Subcutaneous adipose tissue (tissue), 4 donors: ENCODE results near the gene TRIO. TPM values are rescaled to one million over a fixed set of nuclear protein-coding genes. Genes with fewer than 3 reads are reported as not detected.

Experiments
- total RNA-seq, 4 donors: library from RNA; depleted of rRNA; stranded (reverse); fragments of >200 nt; gene quantifications; one replicate each; pipeline ENCODE4 v1.1.0, GENCODE V29; 2016
- TF ChIP-seq, protein P1 (sequence below): fragments of 450-650 bp; IDR thresholded peaks from one replicate; pipeline ENCODE4 v1.5.1; 2016; ENCODE audit warnings: low read depth, mild to moderate bottlenecking, control low read depth, antibody characterized with exemption, moderate library complexity

TRIO gene
- total RNA-seq, 4 donors from 2014 or later, result 193 to 238 (median 212) TPM

DNA sequence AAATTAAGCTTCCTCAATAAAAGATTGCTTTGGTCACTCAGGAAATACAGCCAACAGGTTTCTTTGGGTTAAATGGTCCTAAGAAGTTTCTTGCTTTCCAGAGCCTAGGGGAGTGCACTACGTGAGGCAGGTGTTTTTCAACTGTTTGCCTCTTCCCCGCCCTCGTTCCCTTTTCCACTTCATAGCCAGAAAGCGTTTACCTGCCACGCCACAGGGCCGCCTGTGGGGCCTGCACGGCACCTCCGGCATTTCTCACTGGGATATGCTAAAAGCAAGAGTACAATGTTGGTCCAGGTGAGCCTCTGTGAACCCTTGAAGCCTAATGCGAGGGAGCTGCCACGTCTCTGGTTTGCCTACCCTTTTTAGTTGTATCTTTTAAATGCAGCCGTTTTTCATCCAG is 270.9 kb downstream of the TRIO start:
- TF ChIP-seq, protein P1, sequence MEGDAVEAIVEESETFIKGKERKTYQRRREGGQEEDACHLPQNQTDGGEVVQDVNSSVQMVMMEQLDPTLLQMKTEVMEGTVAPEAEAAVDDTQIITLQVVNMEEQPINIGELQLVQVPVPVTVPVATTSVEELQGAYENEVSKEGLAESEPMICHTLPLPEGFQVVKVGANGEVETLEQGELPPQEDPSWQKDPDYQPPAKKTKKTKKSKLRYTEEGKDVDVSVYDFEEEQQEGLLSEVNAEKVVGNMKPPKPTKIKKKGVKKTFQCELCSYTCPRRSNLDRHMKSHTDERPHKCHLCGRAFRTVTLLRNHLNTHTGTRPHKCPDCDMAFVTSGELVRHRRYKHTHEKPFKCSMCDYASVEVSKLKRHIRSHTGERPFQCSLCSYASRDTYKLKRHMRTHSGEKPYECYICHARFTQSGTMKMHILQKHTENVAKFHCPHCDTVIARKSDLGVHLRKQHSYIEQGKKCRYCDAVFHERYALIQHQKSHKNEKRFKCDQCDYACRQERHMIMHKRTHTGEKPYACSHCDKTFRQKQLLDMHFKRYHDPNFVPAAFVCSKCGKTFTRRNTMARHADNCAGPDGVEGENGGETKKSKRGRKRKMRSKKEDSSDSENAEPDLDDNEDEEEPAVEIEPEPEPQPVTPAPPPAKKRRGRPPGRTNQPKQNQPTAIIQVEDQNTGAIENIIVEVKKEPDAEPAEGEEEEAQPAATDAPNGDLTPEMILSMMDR, result no peak

DNA sequence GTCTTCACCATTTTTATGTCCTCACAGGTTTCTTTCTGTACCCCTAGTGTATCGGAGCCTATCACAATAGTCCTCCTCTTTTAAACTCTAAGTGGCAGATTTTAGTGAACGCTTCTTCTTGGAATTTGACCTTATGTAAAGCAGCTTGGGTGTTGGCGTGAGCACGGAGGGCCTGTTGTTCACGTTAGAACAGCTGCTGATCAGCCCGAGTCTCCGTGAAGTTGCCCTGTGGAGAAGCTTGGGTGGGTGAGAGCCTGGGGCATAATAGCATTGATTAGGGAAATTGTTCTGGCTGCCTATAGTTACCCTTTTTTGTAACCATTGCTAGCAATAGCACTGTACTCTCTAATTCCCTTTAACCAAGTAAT is 271.5 kb downstream of the TRIO start:
- TF ChIP-seq, protein P1, result no peak

DNA sequence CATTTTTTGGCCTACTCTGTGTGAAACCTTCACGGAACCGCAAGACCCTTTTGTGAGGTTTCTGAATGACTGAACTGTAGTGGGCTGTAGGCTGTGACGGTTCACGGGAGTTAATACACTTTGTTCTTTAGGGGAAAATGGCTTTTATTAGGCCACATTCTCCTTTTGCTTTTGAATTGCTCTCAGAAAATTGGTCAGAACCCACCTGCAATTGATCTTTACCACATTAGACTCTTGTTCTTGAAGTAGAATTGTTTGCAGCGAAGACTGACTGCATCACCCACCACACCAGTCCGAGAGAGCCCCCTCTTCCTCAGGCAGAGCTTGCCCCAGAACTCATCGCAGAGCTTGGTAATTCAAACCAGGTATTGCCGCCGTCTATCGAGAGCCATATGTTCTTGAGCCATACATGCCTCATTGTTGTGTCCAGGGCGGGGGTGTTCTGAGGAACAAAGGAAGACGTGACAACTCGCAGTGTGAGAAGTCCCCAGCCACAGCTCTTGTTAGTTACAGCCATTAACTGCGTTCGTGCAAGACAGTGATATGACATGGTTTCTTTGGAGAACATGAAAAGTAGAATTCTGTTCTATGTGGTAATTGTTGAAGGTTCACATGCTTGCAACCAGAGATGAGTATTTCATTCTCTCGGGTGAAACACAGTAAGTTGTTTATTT is 272.0 kb downstream of the TRIO start:
- TF ChIP-seq, protein P1, result no peak

DNA sequence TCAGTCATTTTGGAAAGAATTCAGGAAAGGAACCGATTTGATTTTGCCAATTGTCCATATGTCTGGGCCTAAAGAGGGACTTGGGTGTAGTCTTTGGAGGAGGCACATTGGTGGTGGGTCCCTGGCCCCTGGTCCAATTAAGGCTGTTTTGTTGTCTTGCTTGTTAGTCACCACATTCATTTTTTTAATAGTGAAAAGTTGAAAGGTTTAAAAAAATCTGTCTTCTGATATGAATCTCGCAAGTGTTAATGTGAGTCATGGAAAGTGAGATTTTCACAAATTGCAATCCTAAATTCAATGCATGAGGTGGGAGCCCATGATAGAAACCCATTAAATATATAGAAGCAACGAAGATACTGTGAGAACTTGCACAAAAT is 272.5 kb downstream of the TRIO start:
- TF ChIP-seq, protein P1, result no peak

DNA sequence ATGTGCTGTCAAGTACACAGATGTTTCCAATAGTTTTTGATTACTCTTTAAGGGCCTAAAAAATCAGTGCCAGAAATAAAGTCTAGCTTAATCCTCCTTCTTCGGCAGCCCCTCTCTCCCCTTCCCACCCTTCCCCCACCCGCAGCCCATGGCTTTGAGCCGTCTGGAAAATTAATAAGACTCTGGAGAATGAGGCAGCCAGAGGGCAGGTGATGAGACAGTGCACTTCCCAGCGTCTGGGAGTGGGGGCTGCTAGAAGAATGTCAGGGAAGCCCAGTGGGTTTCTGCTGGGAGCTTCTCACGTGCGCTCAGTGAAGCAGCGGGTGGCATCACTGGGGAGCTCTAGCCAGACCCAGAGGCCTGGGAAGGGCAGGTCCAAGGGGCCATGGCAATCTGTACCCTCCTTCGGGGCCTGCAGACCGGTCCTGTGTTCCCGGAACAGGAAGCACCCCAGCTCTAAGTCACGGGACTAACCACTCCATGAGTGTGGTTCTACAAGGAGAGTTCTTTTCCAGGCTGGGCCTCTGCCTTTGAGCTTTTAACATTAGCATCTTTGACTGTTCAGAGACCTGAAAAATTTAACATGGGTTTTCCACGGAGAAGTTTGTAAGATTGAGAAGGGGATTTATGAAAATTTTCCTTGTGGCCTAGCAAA is 273.6 kb downstream of the TRIO start:
- TF ChIP-seq, protein P1, result no peak

DNA sequence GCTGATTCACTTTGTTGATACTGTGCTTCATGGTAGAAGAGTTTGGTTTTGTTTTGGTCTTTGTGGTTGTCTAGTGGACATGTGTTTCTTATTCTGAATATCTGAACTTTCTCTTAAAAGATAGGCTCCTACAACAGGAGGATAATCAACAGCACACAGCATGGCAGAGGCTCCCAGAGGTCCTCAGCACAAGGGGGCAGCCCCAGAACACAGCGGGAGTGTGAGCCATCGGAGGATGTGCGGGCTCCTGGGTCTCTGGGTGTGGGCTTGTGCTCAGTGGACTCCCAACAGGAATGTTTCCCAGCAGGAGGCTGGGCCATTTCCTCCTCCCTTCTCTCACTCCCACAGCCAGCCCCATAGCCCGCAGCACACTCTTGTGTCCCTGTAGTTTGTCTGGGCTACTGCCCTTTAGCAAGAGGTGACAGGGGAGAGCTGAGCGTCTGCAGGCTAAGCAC is 274.2 kb downstream of the TRIO start:
- TF ChIP-seq, protein P1, result no peak

DNA sequence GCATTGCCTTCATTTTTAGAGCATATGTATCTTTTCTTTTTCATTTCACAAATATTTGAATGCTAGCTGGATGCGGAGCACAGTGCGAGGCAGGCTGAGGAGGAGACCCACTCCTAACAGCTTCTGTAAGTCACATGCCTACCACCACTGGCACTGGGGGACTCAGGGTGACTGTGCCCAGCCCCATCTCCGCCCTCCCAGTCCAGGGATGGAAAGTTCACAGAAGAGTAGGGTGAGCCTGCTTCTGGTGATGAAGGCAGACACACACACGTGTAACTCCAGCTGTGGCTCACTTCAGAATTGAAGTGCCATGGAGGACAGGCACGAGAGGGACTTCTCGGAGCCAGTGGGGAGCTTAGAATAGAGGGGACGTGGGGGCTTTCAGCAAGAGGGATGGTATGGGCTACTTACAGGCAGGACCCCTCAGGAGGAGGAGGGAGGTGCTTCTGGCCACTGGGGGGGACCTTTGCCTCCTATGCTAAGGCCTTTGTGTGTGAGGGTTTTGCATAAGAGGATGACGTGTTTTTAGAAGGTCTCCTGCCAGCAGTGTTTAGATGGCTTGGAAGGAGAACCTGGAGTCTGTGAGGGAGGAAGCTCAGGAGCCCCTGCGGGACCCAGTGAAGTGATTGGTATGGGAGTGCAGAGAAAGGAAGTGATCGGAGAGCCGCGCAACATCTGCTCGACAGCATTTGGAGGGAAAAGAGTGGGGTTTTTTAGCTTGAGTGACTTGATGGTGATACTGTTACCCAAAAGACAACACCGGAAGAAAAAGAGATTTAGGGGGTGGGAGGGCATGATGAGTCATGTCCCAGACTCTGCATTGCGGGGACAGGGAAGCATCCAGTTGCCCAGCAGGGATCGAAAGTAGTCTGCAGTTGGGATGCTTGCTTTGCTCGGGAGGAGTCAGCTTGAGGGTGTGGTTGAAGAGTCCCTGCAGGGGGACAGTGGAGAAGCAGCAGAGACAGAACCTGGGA is 274.9 kb downstream of the TRIO start:
- TF ChIP-seq, protein P1, result no peak
